Activated T-cell treated with anti-CD3 and anti-CD28 coated beads for 1 hour (primary cell): ENCODE measurements around the gene PSMA1.
"Not testable (repeated sequence)": the region's sequence is repeated elsewhere in the genome, so short reads cannot be mapped to it uniquely, and the experiment has no call there.

Experiments used
- DNase-seq: peaks from one replicate; pipeline ENCODE4 v3.0.0-alpha.2; 2020; ENCODE audit warnings: low read depth

The PSMA1 gene

GRCh38 chr11:14519917-14520746 lies at the start of gene PSMA1:
Gene PSMA1 (minus strand): TSS chr11:14520386. CDS start chr11:14520299, 87 bp downstream.
- peak; percentile 83 for DNase-seq

- DNase-seq, result peak; percentile 13
Observed at GRCh38 chr11:14569516-14569915, 49.3 kb upstream of the PSMA1 start.

GRCh38 chr11:14567064-14567651 lies 47.0 kb upstream of the PSMA1 start:
- no peak for DNase-seq

- DNase-seq, result no peak
Observed at GRCh38 chr11:14566331-14567063, 46.3 kb upstream of the PSMA1 start.

- no peak for DNase-seq
Observed at GRCh38 chr11:14565845-14566244, 45.7 kb upstream of the PSMA1 start.

GRCh38 chr11:14555818-14556217 lies 35.6 kb upstream of the PSMA1 start:
- DNase-seq, result no peak

- DNase-seq, result no peak
Observed at GRCh38 chr11:14554959-14555358, 34.8 kb upstream of the PSMA1 start.

GRCh38 chr11:14552089-14552488 lies 31.9 kb upstream of the PSMA1 start:
- no peak for DNase-seq

GRCh38 chr11:14551380-14551779 lies 31.2 kb upstream of the PSMA1 start:
- no peak for DNase-seq

- DNase-seq, result no peak
Observed at GRCh38 chr11:14549891-14550290, 29.7 kb upstream of the PSMA1 start.

GRCh38 chr11:14547440-14547839 lies 27.3 kb upstream of the PSMA1 start:
- no peak for DNase-seq

GRCh38 chr11:14546672-14547071 lies 26.5 kb upstream of the PSMA1 start:
- no peak for DNase-seq

- no peak for DNase-seq
Observed at GRCh38 chr11:14544611-14545010, 24.4 kb upstream of the PSMA1 start.

- DNase-seq, result no peak
Observed at GRCh38 chr11:14543260-14543659, 23.1 kb upstream of the PSMA1 start.

GRCh38 chr11:14542324-14542723 lies 22.1 kb upstream of the PSMA1 start:
- no peak for DNase-seq

- DNase-seq, result no peak
Observed at GRCh38 chr11:14541192-14541947, 21.2 kb upstream of the PSMA1 start.

- no peak for DNase-seq
Observed at GRCh38 chr11:14539982-14540421, 19.8 kb upstream of the PSMA1 start.

- no peak for DNase-seq
Observed at GRCh38 chr11:14538926-14539554, 18.9 kb upstream of the PSMA1 start.

- no peak for DNase-seq
Observed at GRCh38 chr11:14538271-14538925, 18.2 kb upstream of the PSMA1 start.

GRCh38 chr11:14537134-14537599 lies 17.0 kb upstream of the PSMA1 start:
- DNase-seq, result peak; percentile 23

GRCh38 chr11:14535166-14535565 lies 15.0 kb upstream of the PSMA1 start:
- not testable (repeated sequence) for DNase-seq
